SK-N-SH (cell line): ENCODE measurements around the gene TEAD1. TPM values are rescaled to one million over a fixed set of nuclear protein-coding genes. Genes with fewer than 3 reads are reported as not detected.

Experiments used
- CTCF ChIA-PET: fragments of 300-600, 350-600 bp; formaldehyde crosslinking; extraction: SDS; loops from one replicate; lab custom pipeline; 2021; lab: Yijun Ruan, JAX
- POLR2A ChIA-PET: fragments of 350-600 bp; sonication (Branson Sonifier 250); formaldehyde crosslinking; extraction: SDS; loops from one replicate; lab custom pipeline; 2020; ENCODE audit warnings: antibody characterized with exemption, inconsistent platforms; lab: Yijun Ruan, JAX
- DNase-seq: peaks from one replicate; pipeline ENCODE4 v3.0.0; 2012
- H2AFZ ChIP-seq: fragments of 200-600 bp; sonication (generic); 2 replicates; pipeline ENCODE4 v1.8.1; 2016; ENCODE audit warnings: antibody characterized with exemption, mild to moderate bottlenecking, low read depth
- H3F3A ChIP-seq: fragments of 200-600 bp; sonication (generic); replicated peaks from 2 replicates; pipeline ENCODE3; 2016; ENCODE audit warnings: antibody characterized with exemption, mild to moderate bottlenecking; ENCODE audit not compliant: insufficient read depth
- H3K27ac ChIP-seq, 2 experiments: fragments of 200-500 bp in 1 of 2; fragments of 200-600 bp in 1 of 2; sonication (Bioruptor generic) in 1 of 2; sonication (generic), shearing (Covaris generic) in 1 of 2; 2 replicates each; pipeline versions ENCODE4 v1.5.1 to v1.6.1; 2014 to 2016; ENCODE audit warnings: low read depth in 2 of 2, inconsistent platforms in 1 of 2, low read length in 1 of 2, mild to moderate bottlenecking in 1 of 2, mixed read lengths in 1 of 2
- H3K27me3 ChIP-seq: fragments of 200-600 bp; sonication (generic), shearing (Covaris generic); 2 replicates; pipeline ENCODE4 v1.6.1; 2016; ENCODE audit warnings: mixed run types; ENCODE audit not compliant: insufficient read depth
- H3K36me3 ChIP-seq, 2 experiments: fragments of 200-500 bp in 1 of 2; fragments of 200-600 bp in 1 of 2; sonication (Bioruptor generic) in 1 of 2; sonication (generic) in 1 of 2; replicated peaks in 1 of 2; 2 replicates each; pipeline versions ENCODE3 to v1.5.1; 2014 to 2016; ENCODE audit warnings: low read length in 1 of 2, mild to moderate bottlenecking in 1 of 2; ENCODE audit not compliant: insufficient read depth in 2 of 2, control insufficient read depth in 1 of 2
- H3K4me1 ChIP-seq, 2 experiments: fragments of 200-500 bp in 1 of 2; fragments of 200-600 bp in 1 of 2; sonication (Bioruptor generic) in 1 of 2; sonication (generic), shearing (Covaris generic) in 1 of 2; 2 replicates each; pipeline versions ENCODE4 v1.5.1 to v1.6.1; 2014 to 2016; ENCODE audit warnings: low read depth in 1 of 2, low read length in 1 of 2, mixed run types in 1 of 2; ENCODE audit not compliant: insufficient read depth in 2 of 2, control insufficient read depth in 1 of 2
- H3K4me2 ChIP-seq: fragments of 200-600 bp; sonication (generic), shearing (Covaris generic); 2 replicates; pipeline ENCODE4 v1.6.1; 2017; ENCODE audit warnings: mixed run types
- H3K4me3 ChIP-seq, 2 experiments: fragments of 200-500 bp in 1 of 2; fragments of 200-600 bp in 1 of 2; sonication (Bioruptor generic) in 1 of 2; sonication (generic), shearing (Covaris generic) in 1 of 2; 2 replicates each; pipeline versions ENCODE4 v1.5.1 to v1.8.1; 2014 to 2016; ENCODE audit warnings: low read depth in 2 of 2, inconsistent platforms in 1 of 2, low read length in 1 of 2, mild to moderate bottlenecking in 1 of 2, mixed read lengths in 1 of 2, moderate library complexity in 1 of 2
- H3K79me2 ChIP-seq: fragments of 200-600 bp; sonication (generic); 2 replicates; pipeline ENCODE4 v1.8.1; 2017; ENCODE audit warnings: mild to moderate bottlenecking; ENCODE audit not compliant: insufficient read depth
- H3K9ac ChIP-seq: fragments of 200-600 bp; sonication (generic); 2 replicates; pipeline ENCODE4 v1.6.1; 2017; ENCODE audit warnings: mixed run types
- H3K9me2 ChIP-seq: fragments of 200-600 bp; sonication (generic); 2 replicates; pipeline ENCODE4 v1.6.1; 2017; ENCODE audit warnings: mixed run types
- H3K9me3 ChIP-seq: fragments of 200-600 bp; sonication (generic); 2 replicates; pipeline ENCODE4 v1.6.1; 2017; ENCODE audit warnings: mixed run types, mild to moderate bottlenecking, moderate library complexity
- H4K20me1 ChIP-seq: fragments of 200-600 bp; sonication (generic); 2 replicates; pipeline ENCODE4 v1.6.1; 2017; ENCODE audit warnings: mild to moderate bottlenecking, mixed run types; ENCODE audit not compliant: insufficient read depth
- CHD2 ChIP-seq: fragments of 150-350 bp; IDR thresholded peaks from 2 replicates; pipeline ENCODE4 v1.6.1; 2018; ENCODE audit warnings: low read length; ENCODE audit not compliant: partially characterized antibody
- EP300 ChIP-seq, 2 experiments: IDR thresholded peaks; 2 replicates each; pipeline versions ENCODE4 v1.4.0 to v1.6.1; 2012; ENCODE audit warnings: borderline replicate concordance in 1 of 2, low read depth in 1 of 2, low read length in 1 of 2
- FOXM1 ChIP-seq: IDR thresholded peaks from 2 replicates; pipeline ENCODE4 v1.4.0; 2012; ENCODE audit warnings: low read depth, mild to moderate bottlenecking
- GATA2 ChIP-seq: sonication (generic); formaldehyde crosslinking; IDR thresholded peaks from 2 replicates; pipeline ENCODE4 v1.5.0; 2020; ENCODE audit warnings: mild to moderate bottlenecking, missing genetic modification reagents
- JUND ChIP-seq: IDR thresholded peaks from 2 replicates; pipeline ENCODE4 v1.4.0; 2012
- TAF1 ChIP-seq: IDR thresholded peaks from 2 replicates; pipeline ENCODE4 v1.6.1; 2012; ENCODE audit warnings: low read depth, mild to moderate bottlenecking, low read length, moderate library complexity, borderline replicate concordance
- WGBS: methylation state at CpG from one replicate; pipeline ENCODE4 v1.1.6; 2017; ENCODE audit warnings: low lambda C conversion rate; 5-methylcytosine and 5-hydroxymethylcytosine counted together
- polyA plus RNA-seq, 3 experiments: library from polyadenylated mRNA; depleted of rRNA; stranded (reverse); fragments of >200 nt; gene quantifications; 2 replicates each; pipeline ENCODE4 v1.2.3, GENCODE V29; 2012
- TF ChIP-seq, protein P1 (sequence below): fragments of 200-600 bp; sonication (generic); IDR thresholded peaks from 2 replicates; pipeline ENCODE4 v1.6.1; 2017; ENCODE audit warnings: antibody characterized with exemption, mild to moderate bottlenecking, moderate library complexity
- TF ChIP-seq, protein P2 (sequence below): IDR thresholded peaks from 2 replicates; pipeline ENCODE4; 2012
- TF ChIP-seq, protein P3 (sequence below): IDR thresholded peaks from 2 replicates; pipeline ENCODE4 v1.4.0; 2012; ENCODE audit warnings: low read depth, borderline replicate concordance

TEAD1 gene
- polyA plus RNA-seq, 1 of the 3 experiments (the other 2 are of a cell fraction), result 31.2 TPM

DNA sequence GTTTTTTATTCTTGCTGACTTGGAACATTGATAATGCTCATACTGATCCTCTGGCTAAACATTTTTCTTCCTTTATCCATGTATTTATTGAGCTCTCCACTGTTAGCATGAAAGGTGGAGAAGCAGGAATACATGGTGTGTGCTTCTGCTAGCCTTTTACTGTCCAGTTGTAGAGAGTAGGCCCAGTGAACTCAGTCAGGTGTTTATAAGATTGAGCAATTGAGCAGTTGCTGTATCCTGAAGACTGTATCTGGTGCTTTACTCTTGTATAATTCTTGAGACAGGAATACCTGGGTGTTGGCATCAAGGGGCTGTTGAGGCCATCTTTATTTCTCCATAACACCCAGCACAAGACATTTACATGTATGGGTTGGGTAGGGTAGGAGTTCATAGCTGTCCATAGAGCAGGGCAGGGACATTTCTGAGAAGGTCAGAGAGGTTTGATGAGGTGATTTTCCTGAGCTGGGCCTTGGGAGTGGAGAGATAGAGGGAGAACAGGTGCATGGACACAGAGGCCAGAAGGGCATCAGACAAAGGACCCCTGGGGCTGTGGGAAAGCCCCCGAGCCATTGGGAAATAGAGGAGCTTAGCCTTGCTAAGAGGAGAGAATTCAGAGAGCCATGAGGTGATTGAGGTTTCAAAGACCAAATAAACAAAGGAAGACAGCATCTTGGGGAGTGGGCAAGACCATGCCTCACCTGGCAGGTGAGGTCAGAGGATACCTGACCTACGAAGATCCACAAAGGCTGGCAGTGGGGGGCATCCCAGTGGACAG is 155.5 kb downstream of the TEAD1 start (continued):
- TF ChIP-seq, protein P1, sequence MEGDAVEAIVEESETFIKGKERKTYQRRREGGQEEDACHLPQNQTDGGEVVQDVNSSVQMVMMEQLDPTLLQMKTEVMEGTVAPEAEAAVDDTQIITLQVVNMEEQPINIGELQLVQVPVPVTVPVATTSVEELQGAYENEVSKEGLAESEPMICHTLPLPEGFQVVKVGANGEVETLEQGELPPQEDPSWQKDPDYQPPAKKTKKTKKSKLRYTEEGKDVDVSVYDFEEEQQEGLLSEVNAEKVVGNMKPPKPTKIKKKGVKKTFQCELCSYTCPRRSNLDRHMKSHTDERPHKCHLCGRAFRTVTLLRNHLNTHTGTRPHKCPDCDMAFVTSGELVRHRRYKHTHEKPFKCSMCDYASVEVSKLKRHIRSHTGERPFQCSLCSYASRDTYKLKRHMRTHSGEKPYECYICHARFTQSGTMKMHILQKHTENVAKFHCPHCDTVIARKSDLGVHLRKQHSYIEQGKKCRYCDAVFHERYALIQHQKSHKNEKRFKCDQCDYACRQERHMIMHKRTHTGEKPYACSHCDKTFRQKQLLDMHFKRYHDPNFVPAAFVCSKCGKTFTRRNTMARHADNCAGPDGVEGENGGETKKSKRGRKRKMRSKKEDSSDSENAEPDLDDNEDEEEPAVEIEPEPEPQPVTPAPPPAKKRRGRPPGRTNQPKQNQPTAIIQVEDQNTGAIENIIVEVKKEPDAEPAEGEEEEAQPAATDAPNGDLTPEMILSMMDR, result no peak

- Histone ChIP-seq H2AFZ (no peak overlapping the region), H3K36me3 (peaks cover 2 to 3% of the 10 kb centered on the region in 2 experiments), H3F3A (peaks cover 8% of the 10 kb centered on the region), H3K9ac (no peak overlapping the region), H4K20me1 (peaks cover 70% of the 10 kb centered on the region), H3K9me2 (no peaks in the 10 kb centered on the region), H3K9me3 (no peaks in the 10 kb centered on the region), H3K4me2 (no peak overlapping the region), H3K79me2 (peaks cover 100% of the 10 kb centered on the region), H3K27ac (no peak overlapping the region; a peak in 2 of 4 replicates), H3K27me3 (no peaks in the 10 kb centered on the region), H3K4me3 (no peak overlapping the region), H3K4me1 (peaks cover 22 to 26% of the 10 kb centered on the region in 2 experiments; a peak in 3 of 4 replicates)
- 84% methylated on average over 5 of the region's 5 CpGs for WGBS
- ChIA-PET POLR2A (interaction anchor here (1.0 kb wide), 1 partner anchor 8 kb away, joined by 5 read pairs; no protein-coding TSS in a partner anchor), CTCF (interaction anchor here (0.7 to 2.4 kb wide), 5 partner anchors 17 to 543 kb away, joined by 3 to 7 read pairs (median 5); no protein-coding TSS in a partner anchor)
- DNase-seq, result no peak
- TF ChIP-seq TAF1, result no peak
- no peak for TF ChIP-seq JUND
- no peak for TF ChIP-seq GATA2 (CRISPR knock-in tag)
- TF ChIP-seq CHD2, result no peak
- no peak for TF ChIP-seq FOXM1
Measured at GRCh38 chr11:12831471-12832202, 157.4 kb downstream of the TEAD1 start.

- no peak overlapping the region for H3K4me2 ChIP-seq
- CTCF ChIA-PET, result interaction anchor here (0.7 to 2.4 kb wide), 4 partner anchors 18 to 544 kb away, joined by 3 to 7 read pairs (median 6); no protein-coding TSS in a partner anchor
- peaks cover 19 to 25% of the 10 kb centered on the region in 2 experiments; a peak in 3 of 4 replicates for H3K4me1 ChIP-seq
- POLR2A ChIA-PET, result interaction anchor here (1.0 kb wide), 1 partner anchor 9 kb away, joined by 5 read pairs; no protein-coding TSS in a partner anchor
- peaks cover 2 to 3% of the 10 kb centered on the region in 2 experiments for H3K36me3 ChIP-seq
- H2AFZ ChIP-seq, result no peak overlapping the region
- no peak overlapping the region for H3K4me3 ChIP-seq
- H3K79me2 ChIP-seq, result peaks cover 100% of the 10 kb centered on the region
- WGBS, result 83% methylated on average over 2 of the region's 2 CpGs
- H3K27ac ChIP-seq, result peak overlapping the region in 1 of 2 experiments; percentile 31; a peak in 2 of 4 replicates
- peaks cover 62% of the 10 kb centered on the region for H4K20me1 ChIP-seq
- TF ChIP-seq, protein P2, sequence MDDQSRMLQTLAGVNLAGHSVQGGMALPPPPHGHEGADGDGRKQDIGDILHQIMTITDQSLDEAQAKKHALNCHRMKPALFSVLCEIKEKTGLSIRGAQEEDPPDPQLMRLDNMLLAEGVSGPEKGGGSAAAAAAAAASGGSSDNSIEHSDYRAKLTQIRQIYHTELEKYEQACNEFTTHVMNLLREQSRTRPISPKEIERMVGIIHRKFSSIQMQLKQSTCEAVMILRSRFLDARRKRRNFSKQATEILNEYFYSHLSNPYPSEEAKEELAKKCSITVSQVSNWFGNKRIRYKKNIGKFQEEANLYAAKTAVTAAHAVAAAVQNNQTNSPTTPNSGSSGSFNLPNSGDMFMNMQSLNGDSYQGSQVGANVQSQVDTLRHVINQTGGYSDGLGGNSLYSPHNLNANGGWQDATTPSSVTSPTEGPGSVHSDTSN, result peak; percentile 16; the same call in 1 of the 2 replicates
- no peak for TF ChIP-seq EP300 (IDR thresholded peaks at IDR 0.05; ENCODE audit: borderline replicate concordance in 1 of 2, low read depth in 1 of 2, low read length in 1 of 2)
- TF ChIP-seq, protein P3, sequence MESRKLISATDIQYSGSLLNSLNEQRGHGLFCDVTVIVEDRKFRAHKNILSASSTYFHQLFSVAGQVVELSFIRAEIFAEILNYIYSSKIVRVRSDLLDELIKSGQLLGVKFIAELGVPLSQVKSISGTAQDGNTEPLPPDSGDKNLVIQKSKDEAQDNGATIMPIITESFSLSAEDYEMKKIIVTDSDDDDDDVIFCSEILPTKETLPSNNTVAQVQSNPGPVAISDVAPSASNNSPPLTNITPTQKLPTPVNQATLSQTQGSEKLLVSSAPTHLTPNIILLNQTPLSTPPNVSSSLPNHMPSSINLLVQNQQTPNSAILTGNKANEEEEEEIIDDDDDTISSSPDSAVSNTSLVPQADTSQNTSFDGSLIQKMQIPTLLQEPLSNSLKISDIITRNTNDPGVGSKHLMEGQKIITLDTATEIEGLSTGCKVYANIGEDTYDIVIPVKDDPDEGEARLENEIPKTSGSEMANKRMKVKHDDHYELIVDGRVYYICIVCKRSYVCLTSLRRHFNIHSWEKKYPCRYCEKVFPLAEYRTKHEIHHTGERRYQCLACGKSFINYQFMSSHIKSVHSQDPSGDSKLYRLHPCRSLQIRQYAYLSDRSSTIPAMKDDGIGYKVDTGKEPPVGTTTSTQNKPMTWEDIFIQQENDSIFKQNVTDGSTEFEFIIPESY, result no peak
- no peak for DNase-seq
- no peak overlapping the region for H3K9ac ChIP-seq
- peaks cover 4% of the 10 kb centered on the region for H3F3A ChIP-seq
- H3K9me2 ChIP-seq, result no peaks in the 10 kb centered on the region
- no peaks in the 10 kb centered on the region for H3K27me3 ChIP-seq
- no peaks in the 10 kb centered on the region for H3K9me3 ChIP-seq
Measured at GRCh38 chr11:12832480-12833224, 158.4 kb downstream of the TEAD1 start.
